CD4-positive, CD25-positive, alpha-beta regulatory T cell (primary cell): ENCODE data around the gene ACTG1. TPM values are rescaled to one million over a fixed set of nuclear protein-coding genes. Genes with fewer than 3 reads are reported as not detected.

Experiments
- ATAC-seq, 2 donors: fragments of 150-1000 bp; cut with Tn5 transposase; one replicate each; pipeline ENCODE4 v1.10.0; 2021; ENCODE audit warnings: low read depth in 2 of 2, moderate number of reproducible peaks in 2 of 2, moderate library complexity in 1 of 2
- DNase-seq, 3 donors: peaks; one replicate each; pipeline versions ENCODE4 v3.0.0 to v3.0.0-alpha.2; 2012 to 2022; ENCODE audit warnings: mixed read lengths in 1 of 3
- H3K27ac ChIP-seq: one replicate; pipeline ENCODE4 v1.7.0; 2013; ENCODE audit warnings: mild to moderate bottlenecking, low read length; ENCODE audit not compliant: insufficient read depth, poor library complexity, severe bottlenecking
- H3K27me3 ChIP-seq: one replicate; pipeline ENCODE4 v1.7.0; 2013; ENCODE audit warnings: low read length; ENCODE audit not compliant: control insufficient read depth, insufficient read depth
- H3K36me3 ChIP-seq: one replicate; pipeline ENCODE4 v1.7.0; 2013; ENCODE audit warnings: mild to moderate bottlenecking, low read length, moderate library complexity; ENCODE audit not compliant: control insufficient read depth, insufficient read depth
- H3K4me1 ChIP-seq: 2 replicates; pipeline ENCODE4 v1.7.0; 2013; ENCODE audit warnings: mild to moderate bottlenecking, low read length; ENCODE audit not compliant: insufficient read depth, control insufficient read depth, poor library complexity, severe bottlenecking
- H3K4me3 ChIP-seq: one replicate; pipeline ENCODE4 v1.7.0; 2013; ENCODE audit warnings: low read depth, mild to moderate bottlenecking, low read length, moderate library complexity
- H3K9me3 ChIP-seq, 2 experiments: 1 replicate in 1 of 2; 2 replicates in 1 of 2; pipeline ENCODE4 v1.7.0; 2013; ENCODE audit warnings: low read length in 2 of 2, mild to moderate bottlenecking in 1 of 2, moderate library complexity in 1 of 2; ENCODE audit not compliant: control insufficient read depth in 2 of 2
- H3K27ac Mint-ChIP-seq, 3 donors: one replicate each; pipeline ENCODE4 v1.8.0; 2020 to 2022; ENCODE audit warnings: mild to moderate bottlenecking in 3 of 3, mixed read lengths in 3 of 3, moderate library complexity in 2 of 3
- H3K27me3 Mint-ChIP-seq: one replicate; pipeline ENCODE4 v1.8.0; 2022; ENCODE audit warnings: mild to moderate bottlenecking, mixed read lengths
- H3K36me3 Mint-ChIP-seq: one replicate; pipeline ENCODE4 v1.8.0; 2020; ENCODE audit warnings: mixed read lengths
- H3K4me1 Mint-ChIP-seq, 4 donors: one replicate each; pipeline ENCODE4 v1.8.0; 2020 to 2022; ENCODE audit warnings: mixed read lengths in 4 of 4, mild to moderate bottlenecking in 1 of 4
- H3K4me3 Mint-ChIP-seq, 4 donors: one replicate each; pipeline ENCODE4 v1.8.0; 2020 to 2022; ENCODE audit warnings: mild to moderate bottlenecking in 4 of 4, mixed read lengths in 4 of 4, moderate library complexity in 3 of 4
- H3K9me3 Mint-ChIP-seq, 7 donors: one replicate each; pipeline ENCODE4 v1.8.0; 2020 to 2022; ENCODE audit warnings: mixed read lengths in 7 of 7, mild to moderate bottlenecking in 3 of 7, moderate library complexity in 2 of 7
- polyA plus RNA-seq, 4 donors: library from polyadenylated mRNA; unstranded; fragments of 300-500 nt; fragmentation: Illumina TruSeq; gene quantifications; one replicate each; pipeline ENCODE4 v1.2.3, GENCODE V29; 2021
- total RNA-seq: library from RNA; stranded (reverse); gene quantifications from one replicate; pipeline ENCODE4 v1.2.3, GENCODE V29; 2022

ACTG1 gene
- total and polyA plus RNA-seq, 5 donors from 2014 or later: 1,684 to 2,724 (median 2,347) TPM

- DNase-seq: no peak
- Mint-ChIP-seq H3K36me3 (no peaks in the 10 kb centered on the region), H3K4me3 (no peak within 1 kb of the TSS), H3K27me3 (peaks cover 11% of the 10 kb centered on the region), H3K4me1 (no peaks in the 10 kb centered on the region), H3K27ac (no peak within 1 kb of the TSS), H3K9me3 (no peaks in the 10 kb centered on the region)
- H3K27me3 ChIP-seq: no peaks in the 10 kb centered on the region
- H3K36me3 ChIP-seq: no peaks in the 10 kb centered on the region
- no peak for ATAC-seq
- H3K4me1 ChIP-seq: no peaks in the 10 kb centered on the region
- no peak within 1 kb of the TSS for H3K27ac ChIP-seq
- H3K4me3 ChIP-seq: no peak within 1 kb of the TSS
- no peaks in the 10 kb centered on the region for H3K9me3 ChIP-seq
These were observed 15.2 kb upstream of the ACTG1 start, which contains the start of gene FSCN2 for GRCh38 chr17:81527591-81528383. FSCN2 (plus strand) TSS chr17:81528377; CDS start chr17:81528532, 155 bp downstream.

GRCh38 chr17:81526662-81527571 lies 14.3 kb upstream of the ACTG1 start:
- Histone ChIP-seq H3K27me3 (no peaks in the 10 kb centered on the region), H3K27ac (no peak overlapping the region), H3K9me3 (no peaks in the 10 kb centered on the region), H3K36me3 (no peaks in the 10 kb centered on the region), H3K4me1 (no peaks in the 10 kb centered on the region), H3K4me3 (no peak overlapping the region)
- Mint-ChIP-seq H3K36me3 (no peaks in the 10 kb centered on the region), H3K27ac (no peak overlapping the region), H3K27me3 (peaks cover 11% of the 10 kb centered on the region), H3K9me3 (no peaks in the 10 kb centered on the region), H3K4me1 (no peaks in the 10 kb centered on the region), H3K4me3 (no peak overlapping the region)
- ATAC-seq (no peak), DNase-seq (no peak)

- no peak for DNase-seq
These were observed 12.2 kb upstream of the ACTG1 start for GRCh38 chr17:81524865-81525159.

GRCh38 chr17:81524039-81524864 lies 11.7 kb upstream of the ACTG1 start:
- H3K4me1 ChIP-seq: peaks cover 8% of the 10 kb centered on the region
- ATAC-seq (no peak), DNase-seq (no peak)
- no peak overlapping the region for H3K27ac Mint-ChIP-seq
- H3K36me3 Mint-ChIP-seq: no peaks in the 10 kb centered on the region
- peaks cover 0 to 7% (median 4%) of the 10 kb centered on the region in 4 donors for H3K4me1 Mint-ChIP-seq
- H3K4me3 ChIP-seq: no peak overlapping the region
- peaks cover 17% of the 10 kb centered on the region for H3K27me3 Mint-ChIP-seq
- H3K27me3 ChIP-seq: no peaks in the 10 kb centered on the region
- H3K9me3 Mint-ChIP-seq: no peaks in the 10 kb centered on the region
- no peak overlapping the region for H3K4me3 Mint-ChIP-seq
- no peaks in the 10 kb centered on the region for H3K9me3 ChIP-seq
- H3K27ac ChIP-seq: no peak overlapping the region
- H3K36me3 ChIP-seq: no peaks in the 10 kb centered on the region

More at GRCh38 chr17:81524865-81525159, 12.2 kb upstream of the ACTG1 start:
- Histone ChIP-seq H3K27ac (no peak overlapping the region), H3K9me3 (no peaks in the 10 kb centered on the region), H3K4me1 (peaks cover 3% of the 10 kb centered on the region), H3K4me3 (no peak overlapping the region), H3K27me3 (no peaks in the 10 kb centered on the region), H3K36me3 (no peaks in the 10 kb centered on the region)
- no peaks in the 10 kb centered on the region for H3K36me3 Mint-ChIP-seq
- H3K4me3 Mint-ChIP-seq: no peak overlapping the region
- ATAC-seq: no peak
- peaks cover 0 to 7% (median 4%) of the 10 kb centered on the region in 4 donors for H3K4me1 Mint-ChIP-seq
- H3K9me3 Mint-ChIP-seq: no peaks in the 10 kb centered on the region
- H3K27me3 Mint-ChIP-seq: peaks cover 20% of the 10 kb centered on the region
- H3K27ac Mint-ChIP-seq: no peak overlapping the region

- no peaks in the 10 kb centered on the region for H3K9me3 Mint-ChIP-seq
- DNase-seq: no peak
- H3K9me3 ChIP-seq: no peaks in the 10 kb centered on the region
- peaks cover 0 to 7% (median 5%) of the 10 kb centered on the region in 4 donors for H3K4me1 Mint-ChIP-seq
- no peaks in the 10 kb centered on the region for H3K27me3 ChIP-seq
- no peak overlapping the region for H3K27ac Mint-ChIP-seq
- peaks cover 16% of the 10 kb centered on the region for H3K4me1 ChIP-seq
- peaks cover 14% of the 10 kb centered on the region for H3K27me3 Mint-ChIP-seq
- no peak for ATAC-seq
- H3K4me3 ChIP-seq: no peak overlapping the region
- H3K27ac ChIP-seq: no peak overlapping the region
- H3K4me3 Mint-ChIP-seq: peak overlapping the region in 1 of 4 donors; percentile 27
- H3K36me3 ChIP-seq: no peaks in the 10 kb centered on the region
- no peaks in the 10 kb centered on the region for H3K36me3 Mint-ChIP-seq
These were observed 10.9 kb upstream of the ACTG1 start for GRCh38 chr17:81523402-81524038.

- H3K4me1 Mint-ChIP-seq: peaks cover 0 to 13% (median 9%) of the 10 kb centered on the region in 4 donors
- Histone ChIP-seq H3K9me3 (no peaks in the 10 kb centered on the region), H3K4me3 (no peak overlapping the region), H3K4me1 (peaks cover 22% of the 10 kb centered on the region), H3K27me3 (no peaks in the 10 kb centered on the region), H3K27ac (no peak overlapping the region), H3K36me3 (no peaks in the 10 kb centered on the region)
- DNase-seq (no peak), ATAC-seq (no peak)
- no peaks in the 10 kb centered on the region for H3K36me3 Mint-ChIP-seq
- no peaks in the 10 kb centered on the region for H3K9me3 Mint-ChIP-seq
- H3K4me3 Mint-ChIP-seq: peak overlapping the region in 1 of 4 donors; percentile 54
- H3K27me3 Mint-ChIP-seq: peaks cover 14% of the 10 kb centered on the region
- H3K27ac Mint-ChIP-seq: peak overlapping the region in 1 of 3 donors; percentile 36
These were observed 10.1 kb upstream of the ACTG1 start for GRCh38 chr17:81522491-81523401.
